NCI-H2196 (cell line): ENCODE data around the gene CUX1.

Experiments
- DNase-seq: peaks from one replicate; lab custom pipeline; 2025; ENCODE audit not compliant: unreplicated experiment; lab: John Stamatoyannopoulos, UW

Gene CUX1

DNA sequence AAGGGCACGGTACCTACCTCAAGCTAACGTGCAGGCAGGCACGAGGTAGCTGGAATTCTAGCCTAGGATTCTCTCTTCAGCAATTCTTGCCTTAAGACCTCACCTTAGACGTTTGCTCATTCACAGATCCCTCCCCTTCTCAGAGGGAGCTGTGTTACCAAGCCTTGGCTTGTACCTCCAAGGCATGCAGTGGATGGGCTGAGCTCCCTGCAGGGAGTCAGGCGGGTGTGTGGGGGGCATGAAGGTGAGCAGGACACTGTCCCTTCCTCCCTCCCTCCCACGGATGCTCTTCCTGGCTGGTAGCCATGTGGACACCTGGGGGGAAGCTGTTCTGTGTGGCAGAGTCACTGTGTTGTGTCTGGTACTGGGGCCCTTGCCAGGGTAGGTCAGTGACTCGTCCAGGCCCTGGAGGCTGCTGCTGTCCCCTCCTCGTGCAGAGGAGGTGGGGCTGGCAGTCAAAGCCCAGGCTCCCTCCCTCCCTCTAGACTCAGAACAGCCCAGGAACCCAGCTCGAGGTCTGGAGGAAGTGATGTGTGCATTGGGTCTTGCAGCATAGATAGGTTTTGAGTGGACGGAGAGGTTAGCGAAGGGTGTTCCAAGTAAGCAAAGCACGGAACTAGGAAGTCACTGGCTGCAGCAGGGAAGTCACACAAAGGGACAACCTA lies 247.1 kb downstream of the CUX1 start:
- no peak for DNase-seq

DNA sequence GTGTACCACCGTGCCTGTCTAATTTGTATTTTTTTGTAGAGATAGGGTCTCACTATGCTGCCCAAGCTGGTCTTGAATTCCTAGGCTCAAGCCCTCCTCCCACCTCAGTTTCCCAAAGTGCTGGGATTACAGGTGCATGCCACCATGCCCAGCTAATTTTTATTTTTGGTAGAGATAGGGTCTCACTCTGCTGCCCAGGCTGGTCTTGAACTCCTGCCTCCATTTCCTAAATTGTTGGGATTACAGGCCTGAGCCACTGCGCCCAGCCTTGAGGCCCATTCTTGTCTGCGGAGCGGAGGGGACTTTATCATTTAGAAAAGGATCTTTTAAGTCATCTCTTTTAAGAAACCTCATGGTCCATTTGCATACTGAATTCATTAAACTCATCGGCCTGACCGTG lies 247.8 kb downstream of the CUX1 start:
- DNase-seq = no peak

DNA sequence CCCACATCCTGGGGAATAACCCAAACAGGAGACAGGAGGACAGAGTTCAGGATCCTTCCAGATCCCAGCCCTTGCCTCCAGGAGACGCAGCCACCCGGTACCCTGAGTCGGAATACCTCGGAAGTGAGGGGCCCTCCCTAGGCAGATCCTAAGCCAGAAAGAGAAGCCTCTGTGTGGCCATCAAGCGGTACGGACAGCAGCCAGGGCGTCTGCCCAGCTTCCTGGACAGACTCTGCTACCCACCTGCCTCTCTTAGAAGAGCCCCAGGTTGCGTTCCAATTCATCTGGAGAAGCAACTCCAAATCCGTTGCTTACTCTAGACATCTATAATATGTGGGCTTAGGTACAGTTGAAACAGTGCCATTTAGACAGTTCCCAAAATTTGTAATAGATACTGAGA lies 249.1 kb downstream of the CUX1 start:
- no peak for DNase-seq

DNA sequence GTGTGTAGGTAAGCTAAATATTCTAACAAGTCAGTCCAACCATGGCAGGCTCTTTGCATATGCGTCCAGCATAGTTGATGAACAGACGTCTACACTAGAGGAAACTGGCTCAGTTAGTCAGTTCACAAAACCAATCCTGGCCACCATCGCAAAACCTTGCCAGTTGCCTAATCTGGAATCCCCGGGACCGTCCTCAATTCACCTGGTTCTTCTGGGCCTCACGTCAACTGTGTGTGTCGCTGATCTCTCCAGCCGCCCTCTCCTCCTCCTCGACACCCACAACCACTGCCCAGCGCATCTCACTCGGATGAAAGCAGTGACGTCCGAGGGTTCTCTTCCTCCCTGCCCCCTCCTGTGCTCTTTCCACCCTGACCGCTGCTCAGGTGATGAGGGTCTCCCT lies 251.4 kb downstream of the CUX1 start:
- no peak for DNase-seq

DNA sequence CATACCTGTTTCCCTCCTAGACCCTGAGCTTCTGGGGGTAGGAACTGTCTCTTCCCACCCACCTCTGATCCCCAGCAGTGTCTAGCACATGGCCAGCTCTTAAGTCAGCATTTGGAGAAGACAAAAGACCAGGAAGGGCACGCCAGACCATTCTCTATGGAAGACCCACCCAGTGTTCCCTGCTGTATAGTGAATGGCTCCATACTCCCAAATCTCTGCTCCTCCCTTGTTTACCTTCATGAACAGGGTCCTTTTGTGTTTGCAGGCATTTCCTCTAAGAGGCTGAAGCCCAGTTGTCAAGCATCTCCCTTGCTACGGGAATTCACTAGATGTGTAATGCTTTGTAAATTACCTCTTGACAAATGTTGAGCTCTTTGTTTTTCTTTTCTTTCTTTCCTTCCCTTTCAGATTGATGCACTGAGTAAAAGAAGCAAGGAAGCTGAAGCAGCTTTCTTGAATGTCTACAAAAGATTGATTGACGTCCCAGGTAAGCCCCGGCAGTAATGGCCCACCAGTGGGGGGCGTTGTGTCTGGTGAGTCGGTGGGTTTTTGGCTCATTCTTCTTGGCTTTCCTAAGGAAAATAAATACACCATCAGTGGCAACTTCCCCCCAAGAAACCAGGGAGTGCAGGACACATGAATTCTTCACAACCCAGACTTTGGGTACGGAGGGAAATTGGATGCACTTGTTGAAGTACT lies 252.7 kb downstream of the CUX1 start:
- no peak for DNase-seq

DNA sequence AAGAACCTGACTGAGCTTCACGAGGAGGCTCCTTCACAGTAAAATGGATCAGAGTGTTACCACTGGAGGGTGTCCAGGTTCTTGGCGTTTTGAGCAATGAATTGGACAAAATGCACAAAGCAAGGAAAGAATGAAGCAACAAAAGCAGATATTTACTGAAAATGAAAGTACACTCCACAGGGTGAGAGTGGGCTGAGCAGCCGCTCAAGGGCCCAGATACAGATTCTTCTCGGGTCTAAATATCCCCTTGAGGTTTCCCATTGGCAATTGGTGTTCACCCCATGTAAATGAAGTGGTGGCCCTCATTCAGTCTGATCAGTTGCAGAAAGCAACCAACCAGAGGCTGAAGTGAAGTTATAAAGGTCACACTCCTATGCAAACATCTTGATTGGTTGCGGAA lies 254.6 kb downstream of the CUX1 start:
- DNase-seq = no peak

DNA sequence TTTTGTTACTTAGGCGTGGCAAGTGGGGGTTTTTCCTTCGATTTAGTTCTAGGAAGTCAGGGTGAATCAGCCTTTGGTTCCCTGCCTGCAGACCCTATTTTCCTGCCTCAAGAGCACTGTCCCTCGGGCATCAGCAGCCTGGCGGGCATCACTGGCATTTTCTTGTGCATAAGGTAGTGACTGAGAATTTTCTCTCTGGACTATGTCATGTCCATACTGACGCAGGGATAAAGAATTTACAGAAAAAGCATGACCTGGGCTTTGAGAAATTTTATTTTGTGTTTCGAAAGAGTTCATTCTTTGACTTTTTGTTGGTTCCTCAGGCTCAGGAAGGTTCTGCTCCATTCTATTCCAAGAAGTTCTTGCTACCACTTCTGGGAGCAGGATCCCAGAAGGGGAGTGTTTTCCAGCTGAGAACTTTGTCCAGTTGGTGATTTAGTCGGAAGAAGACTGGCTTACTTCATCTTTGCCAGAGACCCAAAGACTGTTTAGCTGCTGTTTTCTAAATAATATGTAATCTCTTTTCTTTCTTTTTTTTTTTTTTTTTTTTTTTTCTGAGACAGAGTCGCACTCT lies 255.3 kb downstream of the CUX1 start:
- no peak for DNase-seq

DNA sequence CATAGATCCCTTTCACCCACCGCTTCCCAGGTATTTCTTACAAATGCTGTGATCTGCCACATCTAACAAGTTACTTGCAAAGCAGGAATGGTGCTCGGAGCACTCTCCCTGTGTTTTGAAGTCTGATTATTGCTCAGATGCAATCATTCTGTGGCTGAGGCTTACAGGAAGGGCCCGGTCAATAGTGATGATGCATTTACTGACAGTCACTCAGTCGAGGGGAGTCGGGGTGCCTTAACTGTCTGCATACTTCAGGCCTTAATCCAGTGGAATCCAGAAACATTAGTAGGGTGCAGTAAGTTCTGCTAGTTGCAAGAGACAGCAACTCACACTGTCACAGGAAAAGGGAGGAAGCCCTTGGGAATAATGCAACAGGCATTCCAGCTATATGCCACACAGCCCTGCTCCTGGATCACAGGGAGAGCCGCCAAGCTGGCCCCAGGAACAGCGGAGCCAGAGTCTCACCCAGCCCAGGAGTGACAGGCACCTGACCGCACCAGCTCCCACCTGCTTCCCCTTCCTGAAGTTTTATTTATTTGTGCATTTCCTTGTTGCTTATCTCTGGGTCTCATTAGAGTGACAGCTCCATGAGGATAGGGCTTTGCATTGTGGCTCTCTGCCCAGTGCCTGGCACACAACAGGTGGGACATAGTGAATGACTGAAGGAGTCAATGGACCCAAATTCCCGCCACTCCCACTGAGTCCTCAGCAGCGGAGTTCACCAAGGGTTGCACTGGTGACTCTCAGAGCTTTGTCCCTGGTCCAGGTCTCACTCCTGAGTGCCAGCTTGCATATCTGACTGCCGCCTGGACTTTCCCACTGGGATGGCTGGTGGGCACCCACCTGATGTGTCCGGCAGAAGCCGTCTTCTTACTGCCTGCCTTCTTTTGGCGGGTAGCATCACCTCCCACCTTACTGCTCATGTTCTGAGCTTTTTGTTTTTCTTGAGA lies 256.8 kb downstream of the CUX1 start:
- DNase-seq = no peak

DNA sequence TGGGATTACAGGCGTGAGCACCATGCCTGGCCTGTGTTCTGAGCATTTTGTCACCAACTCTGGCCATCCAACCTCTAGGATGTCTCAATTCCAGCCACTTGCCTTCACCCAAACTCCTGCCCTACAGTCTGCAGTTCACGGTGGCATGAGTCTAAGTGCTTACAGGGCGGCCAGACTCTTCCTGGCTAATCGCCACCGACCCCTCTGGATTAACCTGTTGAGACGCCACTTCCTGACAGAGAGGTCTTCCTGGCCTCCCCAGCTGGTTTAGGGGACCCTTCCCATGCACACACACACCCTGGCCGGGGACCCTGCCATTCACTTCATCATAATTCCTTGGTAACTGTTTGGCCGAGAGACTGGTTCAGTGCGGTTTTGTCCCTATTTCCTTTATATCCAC lies 257.7 kb downstream of the CUX1 start:
- DNase-seq = no peak

DNA sequence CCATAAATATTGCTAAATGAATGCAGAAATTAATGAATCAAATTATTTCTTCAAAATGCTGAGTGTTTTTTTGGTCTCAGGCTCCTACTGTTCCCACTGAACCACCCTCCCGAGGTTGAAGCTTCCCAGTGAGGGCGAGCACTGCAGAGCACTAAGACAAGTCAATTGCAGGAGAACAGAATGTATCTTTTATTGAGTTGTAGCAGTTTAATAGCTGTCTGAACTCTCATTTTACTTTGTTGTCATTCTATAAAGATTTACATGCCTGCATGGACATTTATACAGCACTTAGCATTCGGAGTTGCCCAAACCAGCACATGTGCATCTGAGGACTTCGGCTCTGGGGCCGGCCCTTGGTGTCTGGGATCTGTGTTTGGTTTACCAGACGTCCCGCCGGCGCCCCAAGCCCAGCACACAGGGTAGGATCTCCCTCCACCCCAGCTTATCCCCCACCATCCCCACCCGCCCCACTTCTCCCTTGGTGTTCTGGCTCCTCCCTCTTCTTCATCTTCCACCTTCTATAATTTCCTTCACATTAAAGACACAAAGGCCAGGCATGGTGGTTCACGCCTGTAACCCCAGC lies 258.2 kb downstream of the CUX1 start:
- DNase-seq = no peak

DNA sequence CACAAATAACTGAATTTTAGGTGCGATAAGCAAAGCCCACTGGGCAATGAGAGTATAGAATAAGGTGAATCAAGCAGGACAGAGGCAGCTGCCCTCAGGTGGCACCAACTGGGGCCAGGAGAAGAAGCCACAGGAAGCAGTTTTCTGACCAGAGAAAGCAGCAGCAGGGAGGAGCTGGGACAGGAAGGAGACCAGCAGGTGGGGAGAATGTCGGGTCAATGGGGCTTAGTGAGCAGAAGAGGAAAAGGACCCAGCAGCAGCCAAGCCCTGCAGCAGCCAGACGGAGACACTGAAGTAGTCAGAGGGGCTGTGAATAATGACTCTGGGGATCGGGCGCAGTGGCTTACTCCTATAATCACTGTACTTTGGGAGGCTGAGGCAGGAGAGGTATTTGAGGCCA lies 259.7 kb downstream of the CUX1 start:
- DNase-seq = no peak

DNA sequence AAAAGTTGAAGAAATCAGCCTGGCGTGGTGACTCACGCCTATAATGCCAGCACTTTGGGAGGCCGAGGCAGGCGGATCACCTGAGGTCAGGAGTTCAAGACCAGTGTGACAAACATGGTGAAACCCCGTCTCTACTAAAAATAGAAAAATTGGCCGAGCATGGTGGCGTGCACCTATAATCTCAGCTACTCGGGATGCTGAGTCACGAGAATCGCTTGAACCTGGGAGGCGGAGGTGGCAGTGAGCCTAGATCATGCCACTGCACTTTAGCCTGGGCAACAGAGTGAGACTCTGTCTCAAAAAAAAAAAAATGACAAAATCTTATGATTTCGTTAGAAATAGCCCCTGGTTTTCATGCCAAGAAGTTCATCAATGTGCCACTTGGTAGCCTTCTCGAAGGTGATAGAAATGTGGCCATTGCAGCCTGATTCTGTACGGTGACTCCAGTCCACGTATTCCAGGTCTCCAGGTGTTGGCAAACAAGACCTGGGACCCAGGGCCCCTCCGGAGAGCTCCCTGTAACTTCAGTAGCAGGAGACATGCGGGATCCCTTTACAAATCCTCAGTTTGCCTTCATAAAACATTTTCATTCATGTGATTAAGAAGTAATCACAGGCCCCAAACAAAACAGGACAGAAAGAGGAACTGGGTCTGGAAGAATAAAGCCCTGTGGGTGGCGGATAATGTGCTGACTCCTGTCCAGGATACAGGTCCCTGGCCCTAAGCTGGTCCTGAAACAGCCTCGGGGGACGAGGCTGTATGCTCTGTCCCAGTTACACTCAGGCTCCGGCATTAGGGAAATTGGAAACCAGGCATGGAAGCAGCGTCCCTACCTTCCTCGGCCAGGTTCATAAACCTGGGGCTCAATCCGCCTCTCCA lies 262.0 kb downstream of the CUX1 start:
- DNase-seq = no peak

DNA sequence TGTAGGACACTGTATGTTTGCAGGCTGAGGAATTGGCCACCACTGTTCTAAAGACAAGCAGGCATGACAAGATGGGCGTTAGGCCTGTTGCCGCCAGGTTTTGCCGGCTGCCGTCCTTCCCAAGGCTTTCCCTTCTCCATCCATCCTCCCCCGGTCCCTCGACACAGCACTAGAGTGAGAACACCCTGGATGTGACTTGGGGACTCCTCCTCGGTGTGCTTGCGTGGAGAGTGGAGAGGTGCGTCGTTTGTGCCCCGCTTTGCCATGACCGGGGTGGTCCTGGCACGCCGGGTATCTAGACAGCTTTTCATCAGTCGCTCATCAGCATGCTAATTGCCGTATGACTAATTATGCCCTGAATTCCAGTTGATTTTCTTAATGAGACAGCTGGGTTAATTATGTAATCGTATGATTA lies 262.6 kb downstream of the CUX1 start:
- DNase-seq = no peak

DNA sequence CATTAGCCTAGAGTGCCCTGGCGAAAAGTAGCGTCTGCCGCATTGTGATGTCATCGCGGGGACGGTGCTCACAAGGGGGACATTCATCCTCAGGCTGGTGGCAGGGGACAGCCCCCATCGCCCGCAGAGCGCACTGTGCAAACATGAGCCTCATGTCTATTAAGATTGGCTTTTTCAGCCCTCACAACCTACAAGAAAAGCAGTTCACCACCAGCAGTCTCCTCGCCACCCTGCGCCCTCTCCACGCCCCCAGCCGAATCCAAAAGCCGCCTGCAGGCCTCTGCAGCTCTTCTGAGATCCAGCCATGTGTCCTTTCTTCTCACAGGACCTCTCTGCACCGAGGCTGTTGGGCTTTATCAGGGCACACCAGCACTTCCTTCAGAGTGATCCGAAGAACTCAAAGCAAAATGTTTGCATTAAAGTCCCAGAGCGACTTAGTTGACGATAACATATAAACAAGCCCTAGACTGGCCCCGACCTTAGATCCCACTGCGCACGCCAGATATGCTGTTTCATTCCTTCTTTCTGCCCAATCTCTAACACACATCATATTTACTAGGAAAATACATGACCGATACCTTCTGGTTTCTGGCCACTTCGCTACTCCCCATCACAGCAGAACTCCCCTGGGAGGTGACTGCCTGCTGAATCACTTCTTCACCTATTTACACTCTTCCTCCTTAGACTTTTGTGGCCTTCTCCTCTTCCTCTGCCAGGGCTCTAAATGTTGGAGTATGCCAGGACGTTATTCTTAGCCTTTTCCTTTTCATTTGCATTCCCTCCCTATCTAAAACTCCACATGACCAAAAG lies 263.2 kb downstream of the CUX1 start:
- DNase-seq = no peak

DNA sequence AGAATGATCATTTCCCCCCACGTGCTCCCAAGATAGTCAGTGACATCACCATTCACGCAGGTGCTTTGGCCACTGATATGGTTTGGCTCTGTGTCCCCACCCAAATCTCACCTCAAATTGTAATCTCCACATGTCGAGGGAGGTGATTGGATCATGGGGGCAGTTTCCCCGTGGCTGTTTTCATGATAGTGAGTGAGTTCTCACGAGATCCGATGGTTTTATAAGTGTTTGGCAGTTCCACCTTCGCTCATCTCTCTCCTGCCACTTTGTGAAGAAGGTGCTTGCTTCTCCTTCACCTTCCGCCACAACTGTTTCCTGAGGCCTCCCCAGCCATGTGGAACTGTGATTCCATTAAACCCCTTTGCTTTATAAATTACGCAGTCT lies 263.8 kb downstream of the CUX1 start:
- DNase-seq = no peak

DNA sequence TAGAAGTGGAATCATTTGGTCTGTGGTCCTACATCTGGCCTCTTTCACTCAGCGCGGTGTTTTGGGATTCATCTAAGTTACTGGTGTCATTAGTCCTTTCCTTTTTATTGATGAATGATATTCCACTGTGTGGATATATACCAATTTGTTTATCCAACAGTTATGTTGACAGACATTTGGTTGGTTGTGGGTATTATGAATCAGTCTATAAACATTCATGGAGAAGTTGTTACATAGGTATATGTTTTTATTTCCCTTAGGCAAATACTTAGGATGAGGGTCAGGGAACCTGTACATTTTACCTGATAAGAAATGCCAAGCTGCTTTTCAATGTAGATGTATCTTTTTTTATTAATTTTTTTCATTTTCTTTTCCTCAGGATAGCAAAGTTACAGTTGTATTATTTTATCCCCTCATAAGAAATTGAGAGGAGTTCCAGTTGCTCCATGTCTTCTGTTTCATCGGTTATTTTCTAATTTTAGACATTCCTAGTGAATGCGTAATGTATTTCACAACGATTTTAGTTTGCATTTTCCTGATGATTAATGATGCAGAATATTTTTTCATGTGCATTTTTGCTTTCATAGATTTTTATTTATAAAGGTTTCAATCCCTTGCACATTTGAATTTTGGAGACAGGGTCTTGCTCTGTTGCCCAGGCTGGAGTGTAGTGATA lies 265.4 kb downstream of the CUX1 start:
- DNase-seq = no peak

DNA sequence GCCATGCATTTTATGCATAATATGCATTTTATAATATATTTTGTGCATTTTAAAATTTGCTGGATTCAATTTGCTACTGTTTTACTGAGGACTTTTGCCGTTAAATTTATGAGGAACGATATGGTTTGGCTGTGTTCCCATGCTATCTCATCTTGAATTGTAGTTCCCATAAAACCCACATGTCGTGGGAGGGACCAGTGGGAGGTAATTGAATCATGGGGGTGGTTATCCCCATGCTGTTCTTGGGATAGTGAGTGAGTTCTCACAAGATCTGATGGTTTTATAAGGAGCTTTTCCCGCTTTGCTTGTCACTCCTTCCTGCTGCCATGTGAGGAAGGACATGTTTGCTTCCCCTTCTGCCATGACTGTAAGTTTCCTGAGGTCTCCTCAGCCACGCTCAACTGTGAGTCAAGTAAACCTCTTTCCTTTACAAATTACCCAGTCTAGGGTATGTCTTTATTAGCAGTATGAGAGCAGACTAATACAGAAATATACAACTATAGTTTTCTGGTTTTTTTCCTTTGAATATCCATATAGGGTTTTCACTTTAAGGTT lies 267.9 kb downstream of the CUX1 start:
- no peak for DNase-seq
